WERI-Rb-1 (cell line): ENCODE data around the gene SH3RF1.

Experiments
- DNase-seq: peaks from one replicate; pipeline ENCODE4 v3.0.0-alpha.2; 2020
- H3K27ac ChIP-seq: fragments of 250-450 bp; sonication (Bioruptor Pico); 2 replicates; pipeline ENCODE4 v1.5.1; 2020; ENCODE audit warnings: mild to moderate bottlenecking, moderate library complexity
- H3K27me3 ChIP-seq: fragments of 250-450 bp; sonication (Bioruptor Pico); 2 replicates; pipeline ENCODE4 v1.5.1; 2021; ENCODE audit warnings: mild to moderate bottlenecking, low read depth, moderate library complexity; ENCODE audit not compliant: insufficient read depth, severe bottlenecking
- H3K36me3 ChIP-seq: fragments of 250-450 bp; sonication (Bioruptor Pico); 2 replicates; pipeline ENCODE4 v1.5.1; 2020; ENCODE audit warnings: mild to moderate bottlenecking, moderate library complexity
- H3K4me3 ChIP-seq: 2 replicates; pipeline ENCODE4 v1.5.1; 2011; ENCODE audit warnings: low read depth, mild to moderate bottlenecking, control low read depth, low read length
- H3K9me3 ChIP-seq: fragments of 250-450 bp; sonication (Bioruptor Pico); 2 replicates; pipeline ENCODE4 v1.5.1; 2021; ENCODE audit warnings: mild to moderate bottlenecking, moderate library complexity; ENCODE audit not compliant: severe bottlenecking
- CTCF ChIP-seq: IDR thresholded peaks from 2 replicates; pipeline ENCODE4 v1.5.1; 2011; ENCODE audit warnings: low read depth, mild to moderate bottlenecking, control low read depth, inconsistent platforms, low read length

SH3RF1 gene

GRCh38 chr4:169239221-169239905 is 31.4 kb downstream of the SH3RF1 start:
- DNase-seq = no peak
- no peaks in the 10 kb centered on the region for H3K27me3 ChIP-seq
- no peaks in the 10 kb centered on the region for H3K9me3 ChIP-seq
- H3K4me3 ChIP-seq = no peak overlapping the region
- no peak for TF ChIP-seq CTCF
- no peaks in the 10 kb centered on the region for H3K36me3 ChIP-seq
- H3K27ac ChIP-seq = no peak overlapping the region

- DNase-seq = no peak
Measured at GRCh38 chr4:169238445-169238844, 32.3 kb downstream of the SH3RF1 start.

GRCh38 chr4:169236873-169237626 is 33.7 kb downstream of the SH3RF1 start:
- Histone ChIP-seq H3K27ac (no peak overlapping the region), H3K9me3 (no peaks in the 10 kb centered on the region), H3K27me3 (no peaks in the 10 kb centered on the region), H3K36me3 (no peaks in the 10 kb centered on the region), H3K4me3 (no peak overlapping the region)
- no peak for DNase-seq
- TF ChIP-seq CTCF = no peak

More at GRCh38 chr4:169238445-169238844, 32.3 kb downstream of the SH3RF1 start:
- no peak for TF ChIP-seq CTCF
- Histone ChIP-seq H3K9me3 (no peaks in the 10 kb centered on the region), H3K36me3 (no peaks in the 10 kb centered on the region), H3K4me3 (no peak overlapping the region), H3K27ac (no peak overlapping the region), H3K27me3 (no peaks in the 10 kb centered on the region)

GRCh38 chr4:169236078-169236477 is 34.7 kb downstream of the SH3RF1 start:
- no peaks in the 10 kb centered on the region for H3K27me3 ChIP-seq
- H3K4me3 ChIP-seq = no peak overlapping the region
- no peak for DNase-seq
- H3K36me3 ChIP-seq = no peaks in the 10 kb centered on the region
- no peaks in the 10 kb centered on the region for H3K9me3 ChIP-seq
- no peak for TF ChIP-seq CTCF
- no peak overlapping the region for H3K27ac ChIP-seq

- TF ChIP-seq CTCF = no peak
- Histone ChIP-seq H3K4me3 (no peak overlapping the region), H3K36me3 (no peaks in the 10 kb centered on the region), H3K27me3 (no peaks in the 10 kb centered on the region), H3K9me3 (no peaks in the 10 kb centered on the region), H3K27ac (no peak overlapping the region)
- no peak for DNase-seq
Measured at GRCh38 chr4:169234137-169234855, 36.5 kb downstream of the SH3RF1 start.
